Esophagus mucosa (tissue), 1 donor: ENCODE measurements around the gene HOPX. TPM values are rescaled to one million over a fixed set of nuclear protein-coding genes. Genes with fewer than 3 reads are reported as not detected.
"Not testable (repeated sequence)": the region's sequence is repeated elsewhere in the genome, so short reads cannot be mapped to it uniquely, and the experiment has no call there.

Experiments used
- ATAC-seq: fragments of 200-7000 bp; cut with Tn5 transposase; one replicate; pipeline ENCODE4 v1.9.1; 2020
- total RNA-seq: library from RNA; stranded (reverse); gene quantifications from one replicate; pipeline ENCODE4 v1.2.4, GENCODE V29; 2023
- donor health status: DM: yes; HTN: yes; CAD: no.

Gene HOPX
- total RNA-seq, 1 donor from 2014 or later, result 249 TPM

DNA sequence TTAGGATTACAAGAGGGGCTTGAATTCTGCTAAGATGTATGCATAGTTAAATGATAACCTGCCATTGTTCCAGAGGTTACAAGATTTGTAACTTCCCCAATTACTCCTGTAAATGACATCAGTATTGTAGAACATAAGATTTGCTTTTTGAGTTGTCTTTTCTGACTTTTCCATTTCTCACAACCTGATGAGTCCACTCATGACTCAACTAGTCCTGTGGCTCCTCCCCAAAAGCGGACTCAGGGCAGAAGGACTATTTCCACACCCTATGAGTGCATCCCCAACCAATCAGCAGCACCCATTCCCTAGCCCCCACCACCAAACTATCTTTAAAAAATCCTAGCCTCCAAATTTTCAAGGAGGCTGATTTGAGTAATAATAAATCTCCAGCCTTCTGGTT lies 54.7 kb downstream of the HOPX start:
- ATAC-seq, result peak; percentile 49

DNA sequence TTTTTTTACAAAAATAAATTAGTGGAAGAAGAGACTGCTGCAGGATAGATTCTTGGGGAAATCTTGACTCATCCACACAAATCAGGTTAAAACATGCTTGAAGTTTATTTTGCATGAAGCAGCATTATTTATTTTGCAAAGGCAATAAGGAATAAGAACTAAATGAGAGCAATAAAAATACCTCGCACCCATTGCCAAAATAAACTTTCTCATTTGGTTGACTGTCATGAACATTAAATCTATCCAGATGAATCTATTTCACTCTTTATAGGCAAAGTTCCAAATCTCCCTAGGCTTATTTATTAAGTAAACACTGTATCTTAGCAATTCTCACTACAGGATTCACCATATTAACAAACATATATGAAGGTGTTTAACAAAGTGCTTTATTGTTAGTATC lies 58.9 kb downstream of the HOPX start:
- ATAC-seq, result peak; percentile 60

DNA sequence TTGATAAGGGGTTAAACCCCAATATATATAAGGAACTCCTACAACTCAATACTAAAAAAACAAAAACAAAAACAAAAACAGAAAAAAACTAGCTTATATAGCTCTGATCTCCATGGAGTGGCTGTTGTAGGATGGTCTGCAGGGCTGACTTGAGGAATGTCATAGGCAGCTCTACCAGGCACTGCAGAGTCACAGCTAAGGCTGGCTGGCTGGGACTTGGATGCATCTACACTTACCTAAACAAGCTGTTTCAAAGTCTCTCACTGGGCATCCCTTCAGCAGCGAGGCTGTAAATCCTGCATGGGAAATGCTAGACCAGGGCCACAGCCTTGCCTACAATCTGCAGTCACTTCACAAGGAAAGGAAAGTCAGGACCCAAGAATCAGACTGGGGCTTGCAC lies 61.3 kb downstream of the HOPX start:
- no peak for ATAC-seq

DNA sequence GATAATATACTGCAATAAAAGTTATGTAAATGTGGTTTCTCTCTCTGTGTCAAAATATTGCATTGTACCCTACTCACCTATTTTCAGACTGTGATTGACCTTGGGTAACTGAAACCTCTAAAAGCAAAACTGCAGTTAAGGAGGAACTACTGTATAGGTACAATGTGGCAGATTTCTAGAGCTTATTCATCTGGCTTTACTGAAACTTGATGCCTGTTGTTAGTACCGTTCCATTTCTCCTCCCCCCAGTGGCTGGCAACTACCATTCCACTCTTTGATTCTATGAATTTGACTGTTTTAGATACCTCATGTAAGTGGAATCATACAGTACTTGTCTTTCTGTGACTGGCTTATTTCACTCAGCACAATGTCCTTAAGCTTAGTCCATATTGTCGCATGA lies 61.9 kb downstream of the HOPX start:
- ATAC-seq, result no peak

DNA sequence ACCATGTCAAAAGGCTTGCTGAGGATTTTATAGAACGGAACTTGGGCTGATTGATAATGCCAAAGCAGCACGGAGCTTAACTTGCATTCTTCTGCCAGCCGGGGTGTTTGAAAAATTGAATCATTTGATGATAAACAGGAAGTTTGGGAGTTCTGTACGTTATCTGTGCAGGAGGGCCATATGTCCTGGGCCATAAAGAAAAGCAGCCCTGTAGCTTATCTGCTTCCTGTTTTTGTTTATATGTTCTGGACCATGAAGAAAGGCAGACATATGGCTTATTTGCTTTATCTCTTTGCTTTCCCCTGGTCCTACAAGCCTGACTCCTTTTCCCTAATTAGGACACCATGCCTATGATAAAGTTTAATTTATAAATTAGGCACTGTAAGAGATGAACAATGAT lies 62.4 kb downstream of the HOPX start:
- no peak for ATAC-seq

DNA sequence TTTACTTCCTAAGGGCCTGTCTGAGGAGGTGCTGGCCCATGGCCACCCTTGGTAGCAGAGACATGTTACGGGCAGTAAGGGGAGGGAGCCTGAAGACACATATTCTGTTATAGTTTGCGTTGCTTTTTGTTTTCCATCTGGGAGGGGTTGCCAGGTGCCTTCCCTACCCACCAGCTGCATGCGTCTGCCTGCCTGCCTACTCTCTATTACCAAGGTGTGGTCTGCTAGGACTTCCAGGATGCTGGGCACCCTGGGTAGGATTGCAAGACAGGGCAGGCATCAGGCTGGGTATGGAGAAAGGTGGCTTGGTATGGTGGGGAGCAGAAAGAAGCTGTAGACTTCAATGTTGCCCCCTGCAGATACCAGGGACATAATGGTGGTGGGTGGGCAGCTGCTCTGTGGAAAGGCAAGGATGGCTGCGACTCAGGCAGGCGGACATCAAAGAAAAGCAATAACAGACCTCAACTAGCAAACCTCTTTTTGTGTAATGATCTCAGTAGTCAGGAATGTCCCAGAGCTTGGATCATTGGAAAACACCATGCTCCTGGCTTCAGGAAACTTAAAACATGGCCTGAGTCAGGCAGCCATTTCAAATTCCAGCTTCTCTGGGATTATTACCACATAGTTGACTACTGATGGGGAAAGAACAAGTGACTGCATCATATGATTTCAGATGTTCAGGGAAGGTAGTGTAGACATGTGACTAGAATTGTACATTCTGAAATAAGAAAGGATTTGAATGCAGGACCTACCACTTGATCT lies 67.8 kb downstream of the HOPX start:
- peak; percentile 95 for ATAC-seq

DNA sequence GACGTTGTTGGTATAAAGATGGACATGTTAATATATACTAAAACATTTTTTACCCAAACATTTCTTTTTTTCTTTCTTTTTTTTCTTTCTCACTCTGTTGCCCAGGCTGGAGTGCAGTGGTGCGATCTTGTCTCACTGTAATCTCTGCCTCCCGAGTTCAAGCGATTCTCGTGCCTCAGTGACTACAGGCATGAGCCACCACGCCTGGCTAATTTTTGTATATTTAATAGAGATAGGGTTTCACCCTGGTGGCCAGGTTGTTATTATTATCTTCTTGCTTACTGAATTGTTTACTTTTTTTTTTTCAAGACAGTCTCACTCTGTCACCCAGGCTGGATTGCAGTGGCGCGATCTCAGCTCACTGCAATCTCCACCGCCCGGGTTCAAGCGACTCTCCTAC lies 68.8 kb downstream of the HOPX start:
- no peak for ATAC-seq

DNA sequence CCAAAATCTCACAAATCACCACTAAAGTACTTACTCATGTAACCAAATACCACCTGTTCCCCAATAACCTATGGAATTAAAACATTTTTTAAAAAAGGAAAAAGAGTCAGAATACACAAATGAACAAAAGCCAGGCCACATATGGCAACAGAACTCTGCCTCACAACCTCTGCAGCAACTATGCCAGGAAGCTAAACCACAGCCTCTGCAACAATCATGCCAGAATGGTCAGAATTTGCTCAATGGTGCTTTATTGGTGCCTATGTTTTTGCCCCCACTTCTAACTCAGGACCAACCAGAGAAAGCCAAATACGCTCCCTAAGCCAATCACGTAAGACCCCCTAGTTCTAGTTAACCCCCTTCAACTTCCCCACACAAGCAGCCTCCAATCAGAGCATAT lies 69.6 kb downstream of the HOPX start:
- no peak for ATAC-seq

DNA sequence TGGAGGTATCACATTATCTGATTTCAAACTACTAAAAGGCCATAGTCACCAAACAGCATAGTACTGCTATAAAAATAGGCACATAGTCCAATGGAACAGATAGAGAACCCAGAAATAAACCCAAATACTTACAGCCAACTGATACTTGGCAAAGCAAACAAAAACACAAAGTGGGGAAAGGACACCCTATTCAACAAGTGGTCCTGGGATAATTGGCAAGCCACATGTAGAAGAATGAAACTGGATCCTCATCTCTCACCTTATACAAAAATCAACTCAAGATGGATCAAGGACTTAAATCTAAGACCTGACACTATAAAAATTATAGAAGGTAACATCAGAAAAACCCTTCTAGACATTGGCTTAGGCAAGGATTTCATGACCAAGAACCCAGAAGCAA lies 70.9 kb downstream of the HOPX start:
- ATAC-seq, result not testable (repeated sequence)

DNA sequence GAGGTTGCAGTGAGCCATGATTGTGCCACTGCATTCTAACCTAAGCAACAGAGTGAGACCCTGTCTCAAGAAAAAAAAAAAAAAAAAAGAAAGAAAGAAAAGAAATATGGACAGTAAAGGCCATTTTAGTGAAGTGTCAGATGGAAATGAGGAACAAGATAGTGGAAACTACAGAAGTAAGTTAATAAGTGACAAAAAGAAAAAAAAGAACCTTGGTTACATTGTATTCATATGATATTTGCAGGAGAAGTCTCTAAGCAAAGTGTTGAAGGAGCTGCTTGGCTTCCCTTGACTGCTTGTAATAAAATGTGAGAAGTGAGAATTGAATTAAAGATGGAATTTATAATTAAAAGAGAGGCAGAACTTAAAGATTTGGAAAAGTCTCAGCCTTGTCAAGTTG lies 73.2 kb downstream of the HOPX start:
- no peak for ATAC-seq

DNA sequence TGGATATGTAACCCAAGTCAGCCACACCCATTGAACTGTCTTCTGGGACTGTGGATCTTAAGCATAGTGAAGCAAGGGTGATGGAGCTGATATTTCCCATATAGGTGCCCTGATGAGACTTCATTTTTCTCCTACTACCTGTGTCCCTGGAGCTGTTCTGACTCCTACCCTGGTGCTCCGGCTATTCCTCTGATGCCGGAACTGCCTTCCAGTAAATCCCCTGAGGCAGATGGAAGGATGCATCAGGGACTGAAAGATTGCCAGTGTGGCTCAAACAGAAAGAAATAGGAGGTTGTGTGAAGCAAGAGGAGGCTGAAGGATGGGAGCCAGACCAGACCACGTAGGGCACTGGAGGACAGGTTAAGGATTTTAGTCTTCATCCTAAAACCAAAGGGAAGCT lies 74.7 kb downstream of the HOPX start:
- no peak for ATAC-seq

DNA sequence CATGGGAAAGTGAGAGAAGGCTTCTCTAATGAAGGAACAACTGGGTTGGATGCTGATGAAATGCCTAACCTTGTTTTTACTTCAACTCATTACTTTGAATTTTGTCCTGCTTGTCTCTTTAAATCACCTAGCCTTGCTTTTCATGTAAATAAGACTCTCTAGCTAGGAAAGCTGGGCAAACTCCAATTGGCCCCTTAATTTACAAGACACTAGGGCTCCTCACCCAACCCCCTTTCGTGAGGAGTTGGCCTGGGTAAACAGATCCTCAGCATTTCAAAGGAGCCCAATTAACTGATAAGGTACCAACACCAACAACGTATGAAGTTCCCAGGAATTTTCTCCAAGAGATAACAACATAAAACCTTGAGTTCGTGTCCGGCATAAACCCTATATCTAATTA lies 75.6 kb downstream of the HOPX start:
- not testable (repeated sequence) for ATAC-seq

DNA sequence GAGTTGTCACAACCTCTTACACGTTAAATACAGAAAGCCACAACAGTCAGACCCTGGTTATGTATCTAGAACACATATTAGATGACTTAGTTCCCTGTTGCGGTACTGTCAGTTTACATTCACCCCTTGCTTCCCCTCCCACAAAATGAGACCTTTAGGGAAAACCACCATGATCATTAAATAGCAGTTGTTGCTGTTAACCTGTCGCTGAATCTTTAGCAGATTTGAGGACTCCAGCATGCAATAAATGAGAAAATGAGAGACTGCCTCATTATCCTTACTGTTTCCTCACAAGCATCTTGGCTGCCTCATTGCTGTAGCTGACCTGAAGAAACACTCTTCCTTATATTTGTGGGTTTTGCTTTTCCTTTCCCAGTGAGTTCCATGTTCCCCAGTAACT lies 77.8 kb downstream of the HOPX start:
- ATAC-seq, result no peak

Other genes with a start within 250 kb of the HOPX start
- gene PPAT, start 245.7 kb downstream of the HOPX start, total RNA-seq, result 8.8 TPM
- gene PAICS, start 245.0 kb downstream of the HOPX start, total RNA-seq, result 71.7 TPM
- gene SRP72, start 213.7 kb downstream of the HOPX start, total RNA-seq, result 85.2 TPM
- 0.24 TPM for gene ARL9, start 175.5 kb downstream of the HOPX start, total RNA-seq
- gene SPINK2, start 140.4 kb upstream of the HOPX start, total RNA-seq, result 0.92 TPM
- gene REST, start 226.6 kb upstream of the HOPX start, total RNA-seq, result 22.5 TPM